HG03520 (cell line): ENCODE data around the gene TCEANC2.

ENCODE experiments used
- ATAC-seq: cut with Tn5 transposase; IDR thresholded peaks from one replicate; pipeline ENCODE4 v1.9.1; 2021; ENCODE audit warnings: mild to moderate bottlenecking, moderate library complexity; ENCODE audit not compliant: unreplicated experiment

The TCEANC2 gene

GRCh38 chr1:54132495-54132894, 79.1 kb downstream of the TCEANC2 start:
- no peak for ATAC-seq

GRCh38 chr1:54134295-54134694, 80.9 kb downstream of the TCEANC2 start:
- ATAC-seq = no peak

- no peak for ATAC-seq
Observed at GRCh38 chr1:54135436-54136120, 82.2 kb downstream of the TCEANC2 start.

DNA sequence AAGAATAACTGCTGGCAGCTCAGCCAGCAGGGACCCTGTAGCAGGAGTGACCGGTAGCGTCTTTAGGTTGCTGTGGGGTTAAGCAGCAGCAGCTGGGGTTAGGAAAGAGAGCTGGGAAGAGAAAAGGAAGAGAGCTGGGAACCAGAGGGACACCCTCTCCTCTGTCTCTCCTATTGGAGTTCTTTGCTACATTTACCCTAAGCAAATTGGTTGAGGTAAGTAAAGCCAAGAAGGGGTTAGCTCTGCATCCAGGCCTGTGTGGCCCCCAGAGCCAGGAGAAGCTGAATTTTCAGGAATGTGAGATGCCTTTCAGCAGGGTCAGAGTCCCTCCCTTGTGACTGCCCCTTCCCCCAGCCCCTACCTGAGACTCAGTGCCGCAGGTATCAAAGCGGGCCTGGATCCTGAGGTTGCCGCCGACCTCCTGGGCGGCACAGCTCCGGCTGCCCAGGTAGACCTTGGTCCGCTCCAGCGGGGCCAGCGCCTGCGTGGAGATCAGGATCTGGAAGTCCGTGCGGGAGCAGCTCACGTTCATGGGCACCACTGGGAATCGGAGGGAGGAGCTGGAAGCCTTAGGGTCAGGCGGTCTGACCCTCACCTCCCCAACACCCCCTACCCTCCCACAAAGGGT, 83.0 kb downstream of the TCEANC2 start:
- ATAC-seq = no peak

- ATAC-seq = no peak
Observed at GRCh38 chr1:54136963-54137533, 83.6 kb downstream of the TCEANC2 start.

DNA sequence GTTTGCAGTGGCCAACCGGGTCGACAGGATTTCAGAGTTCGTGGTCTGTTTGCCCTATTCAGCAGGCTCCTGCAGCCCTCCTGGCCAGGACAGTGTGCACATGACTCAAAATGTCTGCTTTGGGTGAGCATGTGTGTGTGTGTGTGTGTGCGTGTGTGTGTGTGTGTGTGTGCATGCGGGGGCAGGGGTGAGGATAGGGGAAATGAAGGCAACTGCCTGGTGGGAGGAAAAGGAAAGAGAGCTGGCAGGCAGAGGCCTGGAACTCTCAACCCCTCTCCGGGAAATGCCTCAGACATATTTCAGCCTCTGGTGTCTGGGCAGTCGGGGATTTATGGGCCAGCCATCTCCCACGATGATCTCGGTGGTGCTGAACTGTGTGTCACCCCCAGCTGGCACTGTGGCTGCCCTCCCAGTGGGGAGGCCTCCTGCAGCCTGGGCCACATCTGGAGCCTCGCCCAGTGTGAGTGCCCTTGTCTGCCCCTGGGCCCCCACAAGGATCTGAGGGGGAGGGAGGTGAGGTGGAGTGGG, 84.2 kb downstream of the TCEANC2 start:
- ATAC-seq = no peak

GRCh38 chr1:54138994-54139393, 85.6 kb downstream of the TCEANC2 start:
- ATAC-seq = no peak

DNA sequence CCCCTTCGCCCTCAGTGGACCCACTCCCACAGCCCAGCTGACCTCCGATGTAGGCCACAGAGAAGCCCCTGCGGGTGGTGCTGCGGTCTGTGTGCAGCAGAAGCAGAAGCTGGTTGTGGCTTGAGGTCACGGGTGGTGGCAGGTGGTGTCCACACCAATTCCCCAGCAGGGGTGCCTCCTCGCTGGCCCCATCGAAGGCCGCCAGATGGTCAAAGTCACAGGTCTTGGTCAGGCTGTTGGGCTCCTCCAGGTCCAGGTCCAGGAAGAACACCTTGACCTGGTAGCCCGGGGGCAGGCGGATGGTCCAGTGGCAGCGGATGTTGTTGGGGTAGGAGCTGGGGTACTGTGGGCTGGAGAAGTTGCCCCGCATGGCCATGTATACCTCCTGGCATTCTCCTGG, 86.3 kb downstream of the TCEANC2 start:
- no peak for ATAC-seq

DNA sequence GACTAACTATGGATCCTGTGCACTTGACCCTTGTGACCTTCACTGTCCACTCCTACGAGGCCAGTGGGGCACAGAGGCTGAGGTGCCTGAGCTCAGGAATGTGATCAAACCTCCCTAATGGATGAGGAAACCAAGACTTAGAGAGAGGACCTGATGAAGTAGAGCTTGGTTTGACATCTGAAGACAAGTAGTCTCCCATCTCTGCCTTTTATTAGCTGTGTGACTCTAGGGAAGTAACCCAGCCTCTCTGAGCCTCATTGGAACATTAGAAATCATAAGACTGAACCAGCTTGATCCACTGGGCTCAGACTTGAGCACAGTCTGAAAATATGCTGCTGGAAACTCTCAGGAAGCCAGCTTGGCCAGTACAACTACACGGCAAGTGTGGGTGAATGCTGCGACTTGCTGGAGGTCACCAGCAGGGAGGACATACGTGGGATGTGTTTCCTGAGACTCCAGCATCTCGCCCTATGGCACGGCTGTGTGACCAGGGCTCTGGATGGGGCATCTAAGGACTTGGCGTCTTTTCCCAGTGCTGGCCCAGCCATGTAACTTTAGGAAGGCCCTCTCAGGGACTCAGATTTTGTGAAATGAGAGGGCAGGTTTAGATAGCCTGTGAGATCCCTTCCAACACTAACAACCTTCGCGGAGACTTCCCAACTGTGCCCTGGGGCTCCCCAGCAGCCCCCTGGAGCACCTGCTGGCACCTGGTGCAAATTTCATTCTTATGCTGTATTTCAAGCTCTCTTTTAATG, 88.9 kb downstream of the TCEANC2 start:
- ATAC-seq = no peak

DNA sequence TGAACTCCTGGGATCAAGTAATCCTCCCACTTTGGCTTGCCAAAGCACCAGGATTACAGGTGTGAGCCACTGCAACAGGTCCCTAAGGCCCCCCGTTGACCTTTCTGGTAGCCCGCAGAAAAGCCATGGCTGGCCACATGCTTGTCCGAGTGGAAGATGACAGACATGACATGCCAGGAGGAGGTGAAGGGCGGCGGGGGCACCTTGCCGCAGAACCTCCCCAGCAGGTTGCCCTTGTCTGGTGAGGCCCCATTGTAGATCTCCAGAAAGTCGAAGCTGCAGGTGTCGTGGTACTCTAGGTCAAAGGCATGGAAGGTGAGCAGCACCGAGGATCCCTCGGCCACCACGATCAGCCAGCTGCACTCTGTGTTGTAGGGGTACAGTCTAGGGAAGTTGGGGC, 91.0 kb downstream of the TCEANC2 start:
- ATAC-seq = no peak

- ATAC-seq = no peak
Observed at GRCh38 chr1:54149734-54150133, 96.3 kb downstream of the TCEANC2 start.

DNA sequence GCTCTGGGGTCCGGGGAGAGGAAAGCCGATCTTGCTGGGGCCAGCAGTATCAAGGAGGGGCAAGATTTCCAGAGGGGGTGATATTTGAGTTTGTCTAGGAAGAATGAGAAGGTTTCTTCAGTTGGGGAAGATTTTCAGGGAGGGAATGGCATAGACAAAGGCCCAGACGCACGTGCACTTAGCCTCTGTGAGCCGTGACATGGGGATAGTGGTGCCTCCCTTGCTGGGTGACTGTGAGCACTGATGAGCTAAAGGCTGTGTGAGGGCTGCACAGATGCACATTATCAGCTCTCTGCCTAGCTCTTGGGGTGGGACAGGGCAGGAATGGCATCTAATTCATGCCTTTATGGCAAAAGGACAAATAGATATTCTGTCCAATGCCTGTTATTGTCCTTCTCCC, 97.6 kb downstream of the TCEANC2 start:
- ATAC-seq = no peak

GRCh38 chr1:54152696-54153095, 99.3 kb downstream of the TCEANC2 start, which contains the start of gene CDCP2:
Gene CDCP2 (minus strand): TSS chr1:54153000. CDS start chr1:54152922, 78 bp downstream.
- ATAC-seq = no peak

GRCh38 chr1:54153535-54154439, 100.4 kb downstream of the TCEANC2 start:
- ATAC-seq = no peak
